Thyroid gland (tissue), 4 donors: ENCODE data around the gene MYPN. TPM values are rescaled to one million over a fixed set of nuclear protein-coding genes. Genes with fewer than 3 reads are reported as not detected.
A peak's percentile ranks its signal among the peaks of the same experiment; 100 is the strongest.

Experiments
- DNase-seq, 2 donors: peaks; one replicate each; pipeline ENCODE4 v3.0.0-alpha.2; 2019
- H3K27ac ChIP-seq, 3 donors: fragments of 200-600 bp; sonication (generic); 1 replicate in 2 of 3; 2 replicates in 1 of 3; pipeline ENCODE4 v1.5.1; 2016 to 2019; ENCODE audit warnings: mild to moderate bottlenecking in 1 of 3, moderate library complexity in 1 of 3
- H3K27me3 ChIP-seq: fragments of 200-600 bp; sonication (generic); one replicate; pipeline ENCODE4 v1.5.1; 2019
- H3K36me3 ChIP-seq, 2 donors: fragments of 200-600 bp; sonication (generic); one replicate each; pipeline ENCODE4 v1.5.1; 2016 to 2019
- H3K4me1 ChIP-seq, 2 donors: fragments of 200-600 bp; sonication (generic); one replicate each; pipeline ENCODE4 v1.5.1; 2017 to 2019
- H3K4me3 ChIP-seq, 3 donors: fragments of 200-600 bp; sonication (generic); replicated peaks in 1 of 3; 1 replicate in 2 of 3; 2 replicates in 1 of 3; pipeline ENCODE4 v1.5.1; 2016; ENCODE audit warnings: mild to moderate bottlenecking in 1 of 3
- H3K9me3 ChIP-seq: fragments of 200-600 bp; sonication (generic); one replicate; pipeline ENCODE4 v1.5.1; 2017
- POLR2A ChIP-seq, 2 donors: fragments of 450-650 bp; IDR thresholded peaks; one replicate each; pipeline ENCODE4 v1.6.1; 2017; ENCODE audit warnings: antibody characterized with exemption in 2 of 2, mild to moderate bottlenecking in 2 of 2, moderate library complexity in 1 of 2
- WGBS, 2 donors: methylation state at CpG; one replicate each; pipeline ENCODE4 v1.1.5; 2017; 5-methylcytosine and 5-hydroxymethylcytosine counted together
- intact Hi-C: fragments of 100-400 bp; cut with DNase I; formaldehyde crosslinking; loops from one replicate; pipeline ENCODE4 v1.15.1; 2023
- total RNA-seq, 4 donors: library from RNA; depleted of rRNA; stranded (reverse); fragments of >200 nt; gene quantifications; one replicate each; pipeline ENCODE4 v1.2.3, GENCODE V29; 2016
- TF ChIP-seq, protein P1 (sequence below), 6 experiments: fragments of 200-600 bp in 3 of 6; fragments of 450-650 bp in 3 of 6; sonication (generic) in 3 of 6; IDR thresholded peaks; one replicate each; pipeline ENCODE4 v1.5.1; 2016 to 2019; ENCODE audit warnings: antibody characterized with exemption in 6 of 6, mild to moderate bottlenecking in 2 of 6, inconsistent platforms in 1 of 6, moderate library complexity in 1 of 6

Gene MYPN
- total RNA-seq, 4 donors from 2014 or later: 0.11 TPM; not detected in 3

DNA sequence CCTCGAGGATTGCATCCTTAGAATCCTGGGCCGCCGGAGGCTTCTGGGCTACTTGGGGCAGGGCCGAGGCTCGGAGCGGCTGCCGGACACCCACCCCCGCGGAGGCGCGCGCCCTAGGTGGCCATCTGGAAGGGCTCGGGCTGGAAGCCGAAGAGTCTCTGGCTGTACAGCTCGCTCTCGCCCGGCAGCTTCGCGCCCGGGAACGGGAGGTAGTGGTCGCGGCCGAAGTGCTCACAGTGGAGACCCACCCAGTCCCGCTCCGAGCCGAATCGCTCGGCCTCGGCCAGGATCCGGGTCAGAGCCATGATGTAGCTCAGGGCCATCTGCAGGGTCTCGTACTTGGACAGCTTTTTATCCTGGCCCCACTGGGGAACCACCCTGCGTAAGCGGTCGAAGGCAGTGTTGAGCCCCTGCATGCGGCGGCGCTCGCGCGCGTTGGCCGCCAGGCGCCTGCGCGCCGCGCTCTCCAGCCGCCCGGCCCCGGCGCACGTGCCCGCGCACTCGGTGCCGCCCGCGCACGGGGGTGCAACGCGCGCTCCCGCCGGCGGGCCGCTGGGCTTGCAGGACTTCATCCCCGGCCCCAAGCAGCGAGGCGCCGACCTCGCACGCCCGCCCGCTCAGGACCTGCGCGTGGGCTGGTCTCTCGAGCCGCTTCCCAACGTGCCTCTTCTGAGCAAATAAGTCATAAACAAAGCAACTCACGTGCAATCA lies 122.0 kb downstream of the MYPN start:
- intact Hi-C loops: no loop called here
- Histone ChIP-seq H3K4me1 (peaks cover 4 to 10% of the 10 kb centered on the region in 2 donors), H3K9me3 (no peaks in the 10 kb centered on the region), H3K27me3 (no peaks in the 10 kb centered on the region), H3K27ac (no peak overlapping the region), H3K4me3 (peak overlapping the region in 2 of 3 donors; percentile 25 to 64), H3K36me3 (no peaks in the 10 kb centered on the region)
- WGBS, 2 donors: 0 to 1% methylated on average over 16 to 25 of the region's 81 CpGs
- TF ChIP-seq, protein P1, sequence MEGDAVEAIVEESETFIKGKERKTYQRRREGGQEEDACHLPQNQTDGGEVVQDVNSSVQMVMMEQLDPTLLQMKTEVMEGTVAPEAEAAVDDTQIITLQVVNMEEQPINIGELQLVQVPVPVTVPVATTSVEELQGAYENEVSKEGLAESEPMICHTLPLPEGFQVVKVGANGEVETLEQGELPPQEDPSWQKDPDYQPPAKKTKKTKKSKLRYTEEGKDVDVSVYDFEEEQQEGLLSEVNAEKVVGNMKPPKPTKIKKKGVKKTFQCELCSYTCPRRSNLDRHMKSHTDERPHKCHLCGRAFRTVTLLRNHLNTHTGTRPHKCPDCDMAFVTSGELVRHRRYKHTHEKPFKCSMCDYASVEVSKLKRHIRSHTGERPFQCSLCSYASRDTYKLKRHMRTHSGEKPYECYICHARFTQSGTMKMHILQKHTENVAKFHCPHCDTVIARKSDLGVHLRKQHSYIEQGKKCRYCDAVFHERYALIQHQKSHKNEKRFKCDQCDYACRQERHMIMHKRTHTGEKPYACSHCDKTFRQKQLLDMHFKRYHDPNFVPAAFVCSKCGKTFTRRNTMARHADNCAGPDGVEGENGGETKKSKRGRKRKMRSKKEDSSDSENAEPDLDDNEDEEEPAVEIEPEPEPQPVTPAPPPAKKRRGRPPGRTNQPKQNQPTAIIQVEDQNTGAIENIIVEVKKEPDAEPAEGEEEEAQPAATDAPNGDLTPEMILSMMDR (IDR thresholded peaks at IDR 0.05): peak in 1 of 6 experiments; percentile 31
- TF ChIP-seq POLR2A (IDR thresholded peaks at IDR 0.05): no peak
- peak; percentile 40 to 43 for DNase-seq

DNA sequence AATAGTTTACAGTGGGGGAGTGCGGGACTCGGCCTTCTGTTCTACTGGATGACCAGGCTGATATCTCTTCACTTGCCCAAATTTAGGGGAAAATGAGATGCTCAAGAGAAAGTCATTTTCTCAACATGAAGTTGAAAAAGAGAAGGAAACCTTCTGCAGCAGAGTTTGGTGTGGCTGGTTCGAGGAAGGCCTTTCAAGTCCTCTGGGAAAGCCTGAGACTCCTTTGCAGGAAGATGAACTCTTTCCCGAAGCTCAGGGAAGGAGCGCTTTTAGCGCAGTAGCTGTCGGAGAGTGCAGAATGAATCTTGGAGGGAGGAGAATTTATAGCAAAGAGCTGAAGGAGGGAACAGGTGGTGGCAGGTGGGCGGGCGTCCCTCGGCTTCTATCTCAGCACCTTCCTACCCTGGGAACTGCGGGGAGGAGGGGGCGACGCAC lies 122.5 kb downstream of the MYPN start, which contains the start of gene ATOH7:
Gene ATOH7 (minus strand): TSS at position 297 of the 435 bp plus-strand sequence. CDS start 436 bp downstream, outside the sequence.
- TF ChIP-seq, protein P1 (IDR thresholded peaks at IDR 0.05): no peak
- TF ChIP-seq POLR2A (IDR thresholded peaks at IDR 0.05): no peak

DNA sequence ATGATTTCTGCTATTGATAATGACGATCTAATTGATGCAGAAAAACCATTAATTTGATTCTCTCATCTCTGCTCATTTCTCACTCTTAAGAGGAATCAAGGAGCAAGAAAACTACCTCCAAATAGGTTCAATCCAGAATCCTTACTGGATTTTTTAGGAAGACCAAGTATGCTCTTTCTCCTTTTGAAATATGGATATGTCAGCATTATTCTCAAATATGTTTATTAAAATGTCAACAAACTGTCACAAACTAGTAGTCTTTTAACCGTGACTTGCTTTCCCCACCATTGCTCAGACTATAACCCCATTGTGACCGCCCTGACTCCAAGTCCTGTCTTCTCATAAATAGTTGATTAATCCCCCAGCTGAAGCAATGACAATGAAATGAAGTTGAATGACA lies 123.8 kb downstream of the MYPN start:
- H3K36me3 ChIP-seq: no peaks in the 10 kb centered on the region
- TF ChIP-seq, protein P1 (IDR thresholded peaks at IDR 0.05): no peak
- no peak for TF ChIP-seq POLR2A (IDR thresholded peaks at IDR 0.05)
- 90 to 94% methylated on average over 3 of the region's 3 CpGs for WGBS, 2 donors
- H3K9me3 ChIP-seq: no peaks in the 10 kb centered on the region
- H3K4me3 ChIP-seq: no peak overlapping the region
- H3K27ac ChIP-seq: no peak overlapping the region
- intact Hi-C loops: no loop called here
- no peaks in the 10 kb centered on the region for H3K27me3 ChIP-seq
- H3K4me1 ChIP-seq: peaks cover 4 to 10% of the 10 kb centered on the region in 2 donors
- DNase-seq: no peak

More for the DNA sequence above, 122.5 kb downstream of the MYPN start, which contains the start of gene ATOH7:
- Histone ChIP-seq H3K9me3 (no peaks in the 10 kb centered on the region), H3K4me3 (peak within 1 kb of the TSS in 2 of 3 donors; percentile 25 to 64), H3K27ac (no peak within 1 kb of the TSS), H3K4me1 (peaks cover 4 to 10% of the 10 kb centered on the region in 2 donors), H3K36me3 (no peaks in the 10 kb centered on the region), H3K27me3 (no peaks in the 10 kb centered on the region)
- intact Hi-C loops: no loop called here
- 32 to 34% methylated on average over 13 of the region's 13 CpGs for WGBS, 2 donors
- DNase-seq: no peak

DNA sequence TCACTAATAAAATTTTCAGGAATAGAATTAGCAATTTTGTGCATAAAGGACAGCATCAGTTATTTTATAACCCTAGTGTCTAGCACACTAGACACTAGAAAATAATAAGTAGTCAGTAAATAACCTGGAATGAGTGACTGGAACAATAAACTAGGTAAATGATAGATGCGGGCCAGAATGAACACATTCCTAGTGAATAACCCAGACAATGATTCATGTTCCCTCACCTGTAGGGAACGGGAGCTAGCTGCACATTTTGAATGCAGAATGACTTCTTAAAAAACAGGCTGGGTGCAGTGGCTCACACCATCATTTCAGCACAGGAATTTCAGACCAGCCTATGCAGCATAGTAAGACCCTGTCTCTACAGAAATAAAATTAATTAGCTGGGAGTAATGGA lies 125.8 kb downstream of the MYPN start:
- WGBS, 2 donors: 83 to 96% methylated on average over 2 of the region's 2 CpGs
- no peak for DNase-seq
- intact Hi-C loops: no loop called here

More for the DNA sequence above, 125.8 kb downstream of the MYPN start:
- peaks cover 4 to 14% of the 10 kb centered on the region in 2 donors for H3K4me1 ChIP-seq
- no peaks in the 10 kb centered on the region for H3K9me3 ChIP-seq
- TF ChIP-seq POLR2A (IDR thresholded peaks at IDR 0.05): no peak
- TF ChIP-seq, protein P1 (IDR thresholded peaks at IDR 0.05): no peak
- no peaks in the 10 kb centered on the region for H3K27me3 ChIP-seq
- H3K27ac ChIP-seq: no peak overlapping the region
- no peak overlapping the region for H3K4me3 ChIP-seq
- H3K36me3 ChIP-seq: no peaks in the 10 kb centered on the region
